Retina (tissue), 1 donor: ENCODE measurements around the gene ZBTB4.

Source experiments
- DNase-seq: peaks from one replicate; pipeline ENCODE4 v3.0.0-alpha.2; 2016

The ZBTB4 gene

DNA sequence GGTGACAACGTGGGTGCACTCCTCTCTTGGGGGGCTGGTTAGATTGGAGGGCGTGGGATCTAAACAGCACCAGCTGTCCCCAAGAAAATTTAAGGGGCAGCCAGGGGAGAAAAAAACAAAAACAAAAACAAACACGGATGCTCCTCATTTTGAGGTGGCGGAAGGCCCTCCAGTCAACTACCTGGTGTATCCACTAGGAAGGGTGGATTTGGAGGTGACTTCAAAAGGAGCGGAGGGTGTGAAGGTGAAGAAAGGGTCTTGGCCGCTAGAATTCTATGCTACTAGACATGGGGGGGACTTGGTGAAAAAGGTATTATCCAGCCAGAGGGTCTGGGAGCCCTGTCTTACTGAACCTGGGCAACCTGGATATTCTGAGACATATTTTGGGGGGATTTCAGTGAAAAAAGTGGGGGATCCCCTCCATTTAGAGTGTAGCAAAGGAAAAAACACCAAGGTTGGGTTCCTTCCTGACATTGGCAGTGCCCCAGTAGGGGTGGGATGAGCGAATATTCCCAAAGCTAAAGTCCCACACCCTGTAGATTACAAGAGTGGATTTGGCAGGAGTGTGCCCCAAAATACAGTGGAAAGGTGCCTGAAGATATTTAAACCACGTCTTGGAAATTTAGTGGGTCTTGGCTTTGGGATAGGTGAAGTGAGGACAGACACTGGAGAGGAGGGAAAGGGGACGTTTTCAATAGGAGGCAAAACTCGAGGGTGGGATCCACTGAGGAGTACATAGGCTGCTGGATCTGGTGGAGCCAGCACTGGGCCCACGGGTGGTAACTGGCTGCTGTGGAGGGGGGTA is 40.6 kb downstream of the ZBTB4 start:
- no peak for DNase-seq

DNA sequence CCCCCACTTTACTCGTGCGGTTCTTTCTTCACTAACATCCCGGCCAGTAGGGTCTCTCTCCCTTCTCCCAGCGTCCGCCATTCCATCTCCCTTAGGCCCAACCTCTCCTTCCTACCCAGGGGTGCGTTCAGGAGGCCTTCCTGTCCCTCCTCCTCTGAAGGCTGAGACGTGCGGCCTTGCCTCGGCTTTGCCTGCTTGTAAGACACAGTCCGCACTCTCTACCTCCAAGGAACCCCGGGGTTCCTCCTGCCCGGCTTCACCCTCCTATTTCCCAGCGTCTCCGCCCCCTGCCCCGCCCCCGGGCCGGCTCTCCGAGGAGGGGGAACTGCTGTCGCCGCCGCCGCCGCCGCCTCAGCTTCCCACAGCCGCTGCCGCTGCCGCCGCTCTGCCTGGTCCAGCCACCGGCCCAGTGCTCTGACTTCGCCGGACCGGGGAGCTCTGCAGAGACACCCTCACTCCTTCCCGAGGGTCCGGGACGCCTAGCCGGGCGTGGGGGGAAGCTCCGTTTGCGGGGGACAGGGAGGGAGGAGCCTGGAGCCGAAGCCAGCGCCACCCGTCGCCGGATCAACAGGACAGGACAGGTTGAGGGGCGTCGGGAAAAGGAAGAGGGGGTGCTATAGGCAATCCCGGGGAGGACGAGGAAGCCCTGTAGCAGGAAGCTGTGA is 41.3 kb downstream of the ZBTB4 start:
- peak; percentile 78 for DNase-seq

DNA sequence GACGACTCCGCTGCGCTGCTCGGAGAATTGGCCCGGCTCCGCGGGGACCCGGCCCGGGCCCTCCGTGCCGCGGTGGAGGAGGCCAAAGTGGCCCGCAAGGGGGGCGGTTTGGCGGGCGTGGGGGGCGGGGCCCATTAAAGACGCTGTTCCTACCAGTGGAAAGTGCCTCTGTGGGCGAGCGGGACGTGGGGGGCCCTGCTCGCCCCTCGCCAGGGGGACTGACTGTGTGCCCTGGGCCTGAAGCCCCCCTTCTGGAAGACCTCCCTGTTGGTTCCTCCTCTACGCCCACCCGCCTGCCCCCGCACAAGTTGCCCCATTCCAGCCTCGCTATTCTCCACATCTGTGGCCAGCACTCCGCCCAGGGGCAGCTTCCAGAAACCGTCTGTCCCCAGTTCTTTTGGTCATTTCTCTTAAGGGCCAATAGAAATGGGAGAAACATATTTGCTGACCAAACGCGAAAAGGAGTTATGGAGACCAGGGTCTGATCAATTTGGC is 42.0 kb downstream of the ZBTB4 start:
- peak; percentile 32 for DNase-seq

DNA sequence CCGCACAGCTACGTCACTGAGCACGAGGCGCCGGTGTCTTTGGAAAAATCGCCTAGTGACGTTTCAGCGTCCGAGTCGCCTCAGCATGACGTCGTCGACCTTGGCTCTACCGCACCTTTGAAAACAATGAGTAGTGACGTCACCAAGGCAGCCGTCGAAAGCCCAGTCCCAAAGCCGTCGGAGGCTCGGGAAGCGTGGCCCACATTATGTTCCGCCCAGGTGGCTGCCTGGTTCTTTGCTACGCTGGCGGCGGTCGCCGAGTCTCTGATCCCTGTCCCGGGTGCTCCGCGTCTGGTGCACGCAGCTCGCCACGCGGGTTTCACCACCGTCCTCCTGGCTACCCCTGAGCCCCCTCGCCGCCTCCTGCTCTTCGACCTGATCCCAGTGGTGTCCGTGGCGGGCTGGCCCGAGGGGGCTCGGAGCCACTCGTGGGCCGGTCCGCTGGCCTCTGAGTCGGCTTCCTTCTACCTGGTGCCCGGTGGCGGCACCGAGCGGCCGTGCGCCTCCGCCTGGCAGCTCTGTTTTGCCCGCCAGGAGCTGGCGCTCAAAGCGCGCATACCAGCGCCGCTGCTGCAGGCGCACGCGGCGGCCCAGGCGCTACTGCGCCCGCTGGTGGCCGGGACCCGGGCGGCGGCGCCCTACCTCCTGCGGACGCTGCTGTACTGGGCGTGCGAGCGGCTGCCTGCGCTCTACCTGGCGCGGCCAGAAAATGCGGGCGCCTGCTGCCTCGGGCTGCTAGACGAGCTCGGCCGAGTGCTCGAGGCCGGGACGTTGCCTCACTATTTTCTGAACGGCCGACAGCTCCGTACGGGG is 42.7 kb downstream of the ZBTB4 start:
- peak; percentile 91 for DNase-seq

DNA sequence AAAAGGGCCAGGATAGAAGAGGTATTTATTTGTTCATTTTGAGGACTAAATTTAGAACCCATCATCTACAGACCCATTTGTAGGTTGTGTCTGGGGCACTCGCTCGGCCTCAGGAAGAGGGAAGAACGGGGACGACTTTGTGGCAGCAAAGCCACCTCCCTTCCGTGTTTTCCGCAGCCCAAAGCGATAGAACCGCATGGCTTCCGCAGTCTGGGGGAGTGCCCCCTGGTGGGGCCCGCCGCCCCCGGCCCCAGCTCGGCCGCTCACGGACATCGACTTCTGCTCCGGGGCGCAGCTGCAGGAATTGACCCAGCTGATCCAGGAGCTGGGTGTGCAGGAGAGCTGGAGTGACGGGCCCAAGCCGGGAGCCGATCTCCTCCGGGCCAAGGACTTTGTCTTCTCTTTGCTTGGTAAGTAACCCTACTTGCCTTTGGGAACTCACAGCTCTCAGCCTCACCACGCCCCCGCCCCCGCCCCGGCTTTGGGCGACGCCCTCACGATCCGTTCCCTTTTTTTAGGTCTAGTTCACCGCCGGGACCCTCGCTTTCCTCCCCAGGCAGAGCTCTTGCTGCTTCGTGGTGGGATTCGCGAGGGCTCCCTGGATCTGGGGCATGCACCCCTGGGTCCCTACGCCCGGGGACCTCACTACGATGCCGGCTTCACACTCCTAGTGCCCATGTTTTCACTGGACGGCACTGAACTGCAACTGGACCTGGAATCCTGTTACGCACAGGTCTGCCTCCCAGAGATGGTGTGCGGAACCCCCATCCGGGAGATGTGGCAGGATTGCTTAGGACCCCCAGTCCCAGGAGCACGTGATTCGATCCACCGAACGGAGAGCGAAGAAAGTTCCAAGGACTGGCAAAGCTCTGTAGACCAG is 43.5 kb downstream of the ZBTB4 start:
- DNase-seq: peak; percentile 62

DNA sequence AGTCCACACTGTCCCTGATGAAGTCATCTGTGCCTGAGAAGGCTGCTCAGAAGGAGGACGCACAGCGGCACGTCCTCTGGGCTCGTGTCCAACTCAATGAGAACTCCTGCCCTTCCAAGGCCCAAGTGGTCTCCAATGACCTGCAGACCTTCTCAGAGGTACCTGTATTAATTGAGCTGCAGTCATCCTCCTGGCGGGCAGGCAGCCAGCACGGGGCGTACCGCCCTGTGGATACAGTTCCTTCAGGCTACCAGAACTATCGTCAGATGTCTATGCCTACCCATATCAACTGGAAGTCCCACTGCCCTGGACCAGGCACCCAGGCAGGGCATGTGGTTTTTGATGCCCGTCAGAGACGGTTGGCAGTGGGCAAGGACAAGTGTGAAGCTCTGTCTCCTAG is 47.1 kb downstream of the ZBTB4 start:
- no peak for DNase-seq

DNA sequence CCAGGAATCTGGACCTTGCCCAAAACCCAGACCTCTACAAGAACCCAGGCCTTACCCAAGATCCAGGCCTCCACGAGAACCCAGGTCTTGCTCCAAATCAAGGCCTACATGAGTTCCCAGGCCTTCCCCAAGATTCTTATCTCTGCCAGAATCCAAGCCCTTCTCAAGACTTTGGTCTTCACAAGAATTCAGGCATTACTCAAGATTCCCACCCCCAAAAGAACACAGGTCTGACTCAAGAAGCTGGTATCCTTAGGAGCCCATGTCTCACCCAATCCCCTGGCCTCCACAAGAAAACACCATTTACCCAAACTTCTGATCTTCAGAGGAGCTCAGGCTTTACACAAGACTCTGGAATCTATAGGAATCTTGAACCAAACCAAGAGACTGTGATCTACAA is 48.2 kb downstream of the ZBTB4 start:
- DNase-seq: no peak

DNA sequence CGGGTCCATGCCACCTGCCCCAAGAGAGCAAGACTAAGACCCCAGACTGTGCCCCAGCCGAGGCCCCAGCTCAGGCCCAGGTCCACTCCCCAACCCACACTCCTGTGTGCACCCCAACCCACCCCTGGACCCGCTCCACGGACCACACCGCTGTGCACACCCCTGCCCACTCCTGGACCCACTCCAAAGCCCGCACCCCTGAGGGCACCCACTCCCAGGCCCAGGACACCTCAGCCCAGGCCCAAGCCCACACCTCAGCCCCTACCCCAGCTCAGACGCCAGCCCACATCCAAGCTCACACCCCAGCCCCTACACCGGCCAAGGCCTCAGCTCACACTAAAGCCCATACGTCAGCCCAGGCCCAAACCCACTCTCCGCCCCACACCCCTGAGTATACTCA is 49.7 kb downstream of the ZBTB4 start:
- no peak for DNase-seq

DNA sequence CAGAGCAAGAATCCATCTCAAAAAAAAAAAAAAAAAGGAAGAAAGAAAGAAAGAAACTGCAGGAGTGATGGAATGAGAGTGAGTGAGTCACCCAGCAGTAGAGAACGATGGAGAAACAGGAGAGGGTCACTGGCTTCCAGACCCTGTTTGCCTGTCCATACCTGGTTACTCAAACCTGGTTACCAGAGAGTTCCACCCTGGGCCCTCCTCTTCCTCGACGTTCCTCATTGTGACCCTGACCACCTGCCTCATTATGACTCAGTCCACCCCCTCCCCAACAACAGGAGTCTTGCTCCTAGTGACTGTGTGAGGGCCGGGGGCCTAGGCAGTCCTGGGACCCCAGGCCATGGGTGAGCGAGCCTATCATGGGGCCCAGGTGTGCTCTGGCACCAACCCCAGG is 50.9 kb downstream of the ZBTB4 start, which contains the start of gene SPEM3:
SPEM3 (plus strand) TSS at position 301 of the 400 bp plus-strand sequence; CDS start at position 347, 46 bp downstream.
- no peak for DNase-seq

DNA sequence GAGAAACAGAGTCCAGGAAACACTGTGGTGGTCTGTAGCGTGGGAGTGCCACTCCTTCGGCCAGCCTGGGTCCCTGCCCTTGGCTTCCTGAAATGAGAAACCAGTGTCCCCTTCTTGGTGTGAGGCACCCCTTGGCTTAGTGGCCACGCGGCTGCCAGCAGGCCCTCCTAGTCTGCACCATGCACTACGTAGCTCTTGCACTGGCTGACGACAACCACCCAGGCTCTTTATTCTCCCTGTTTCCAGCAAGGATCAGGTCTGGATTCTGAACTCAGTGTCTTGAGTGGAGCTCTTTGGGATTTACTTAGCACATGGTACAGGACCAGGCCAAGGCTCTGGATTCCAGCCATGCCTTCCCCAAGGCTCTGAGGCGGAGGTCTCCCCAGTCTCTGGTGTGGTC is 51.9 kb downstream of the ZBTB4 start:
- DNase-seq: no peak

DNA sequence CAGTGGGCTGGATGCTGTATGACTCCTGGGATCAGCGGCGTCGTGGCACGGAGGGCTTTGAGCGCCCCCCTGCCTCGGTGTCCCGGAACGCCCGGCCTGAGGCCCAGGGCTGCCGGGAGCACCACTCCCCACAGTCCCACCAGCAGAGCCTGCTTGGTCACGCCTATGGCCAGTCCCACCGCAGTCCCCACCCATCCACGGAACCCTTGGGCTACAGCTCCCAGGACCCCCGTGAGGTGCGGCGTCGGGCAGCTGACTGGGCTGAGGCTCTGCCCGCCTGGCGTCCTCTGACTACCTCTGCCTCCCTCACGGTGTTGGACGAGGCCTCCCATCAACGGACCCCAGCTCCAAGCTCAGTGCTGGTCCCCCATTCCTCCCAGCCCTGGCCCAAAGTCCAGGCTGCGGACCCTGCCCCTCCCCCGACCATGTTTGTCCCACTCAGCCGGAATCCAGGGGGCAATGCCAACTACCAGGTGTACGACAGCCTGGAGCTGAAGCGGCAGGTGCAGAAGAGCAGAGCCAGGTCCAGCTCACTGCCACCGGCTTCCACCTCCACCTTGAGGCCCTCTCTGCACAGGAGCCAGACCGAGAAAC is 52.4 kb downstream of the ZBTB4 start:
- no peak for DNase-seq

DNA sequence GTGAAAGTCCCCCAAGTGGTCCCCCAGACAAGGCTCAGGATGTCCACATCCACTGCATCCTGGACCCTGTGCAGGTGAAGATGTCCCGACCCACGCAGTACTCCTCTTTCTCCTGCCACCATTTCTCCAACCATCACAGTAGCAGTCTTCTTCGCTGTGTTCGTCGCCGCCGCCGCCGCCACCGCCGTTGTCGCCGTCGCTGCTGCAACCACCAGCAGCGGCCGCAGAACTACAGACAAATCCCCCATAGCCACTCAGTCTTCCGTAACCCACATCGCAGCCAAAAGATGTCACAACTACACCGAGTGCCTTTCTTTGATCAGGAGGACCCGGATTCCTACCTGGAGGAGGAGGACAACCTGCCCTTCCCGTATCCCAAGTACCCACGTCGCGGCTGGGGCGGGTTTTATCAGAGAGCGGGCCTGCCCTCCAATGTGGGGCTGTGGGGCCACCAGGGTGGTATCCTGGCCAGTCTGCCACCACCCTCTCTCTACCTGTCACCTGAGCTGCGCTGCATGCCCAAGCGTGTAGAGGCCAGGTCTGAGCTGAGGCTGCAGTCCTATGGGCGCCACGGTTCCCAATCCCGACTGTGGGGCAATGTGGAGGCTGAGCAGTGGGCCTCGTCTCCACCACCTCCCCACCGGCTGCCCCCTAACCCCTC is 53.1 kb downstream of the ZBTB4 start:
- DNase-seq: no peak

DNA sequence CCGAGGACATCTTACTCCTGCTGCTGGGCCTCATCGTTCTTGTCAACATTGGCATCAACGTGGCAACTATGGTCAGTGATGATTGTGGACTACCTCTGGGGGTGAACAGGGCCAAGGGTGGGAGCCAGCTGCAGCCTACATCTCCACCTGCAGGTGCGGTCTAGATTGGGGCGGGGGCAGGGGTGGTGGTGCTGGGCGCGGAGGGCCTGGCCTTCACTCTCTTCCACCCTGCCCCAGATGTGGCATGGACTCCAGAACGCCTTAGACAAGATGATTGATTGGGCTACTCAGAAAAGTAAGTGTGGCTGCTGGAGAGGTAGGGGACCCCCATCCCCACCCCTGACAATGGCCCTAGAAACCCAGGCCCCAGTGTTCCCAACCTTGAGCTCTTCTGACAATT is 53.7 kb downstream of the ZBTB4 start:
- DNase-seq: no peak

DNA sequence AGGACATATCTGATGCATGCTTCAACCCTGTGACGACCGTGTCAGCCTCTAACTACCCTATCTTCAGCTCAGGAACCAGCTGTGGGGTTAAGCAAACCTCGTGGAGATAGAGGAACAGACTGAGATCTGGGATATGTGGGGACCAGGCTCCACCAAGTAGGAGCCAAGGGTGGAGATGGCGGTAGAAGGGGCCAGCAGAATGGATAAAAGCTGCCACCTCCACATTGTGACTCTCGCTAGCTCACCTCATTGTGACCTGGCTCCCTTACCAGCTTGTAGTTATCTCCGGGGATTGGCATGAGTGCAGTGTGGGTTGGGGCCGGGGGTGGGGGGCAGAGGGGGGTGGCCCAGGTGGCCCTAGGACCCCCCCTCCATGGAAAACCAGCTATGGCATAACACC is 54.1 kb downstream of the ZBTB4 start, which contains the start of gene SPEM2:
SPEM2 (plus strand) TSS at position 301 of the 400 bp plus-strand sequence; CDS start at position 374, 73 bp downstream.
- DNase-seq: no peak

DNA sequence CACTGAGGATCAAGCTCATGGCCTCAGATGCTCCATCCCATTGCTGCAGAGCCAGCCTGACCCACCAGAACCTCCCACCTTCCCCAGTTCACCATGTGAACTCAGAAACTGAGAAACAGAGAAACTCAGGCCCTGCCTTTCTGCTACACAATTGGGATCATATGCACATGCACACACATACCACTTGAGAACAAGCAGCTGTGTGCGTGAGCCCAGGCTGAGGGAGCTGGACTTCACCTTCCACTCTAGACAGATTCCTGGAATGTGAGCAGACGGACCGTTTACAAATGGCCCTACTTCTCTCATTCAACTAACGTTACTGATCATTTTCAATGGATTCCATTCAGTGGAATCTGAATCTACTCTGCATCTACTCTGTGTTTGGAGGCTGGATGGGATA is 55.8 kb downstream of the ZBTB4 start:
- no peak for DNase-seq

DNA sequence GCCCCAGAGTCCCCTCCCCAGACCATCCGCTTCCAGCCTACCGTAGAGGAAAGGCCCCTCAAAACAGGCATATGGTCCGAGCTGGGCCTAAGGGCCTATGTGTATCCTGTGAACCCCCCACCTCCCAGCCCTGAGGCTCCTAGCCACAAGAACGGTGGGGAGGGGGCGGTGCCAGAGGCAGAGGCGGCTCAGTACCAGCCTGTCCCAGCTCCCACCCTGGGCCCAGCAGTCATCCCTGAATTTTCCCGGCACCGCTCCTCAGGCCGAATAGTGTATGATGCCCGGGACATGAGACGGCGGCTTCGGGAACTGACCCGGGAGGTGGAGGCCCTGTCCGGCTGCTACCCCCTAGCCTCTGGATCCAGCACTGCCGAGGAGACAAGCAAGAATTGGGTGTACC is 58.2 kb downstream of the ZBTB4 start:
- DNase-seq: no peak

DNA sequence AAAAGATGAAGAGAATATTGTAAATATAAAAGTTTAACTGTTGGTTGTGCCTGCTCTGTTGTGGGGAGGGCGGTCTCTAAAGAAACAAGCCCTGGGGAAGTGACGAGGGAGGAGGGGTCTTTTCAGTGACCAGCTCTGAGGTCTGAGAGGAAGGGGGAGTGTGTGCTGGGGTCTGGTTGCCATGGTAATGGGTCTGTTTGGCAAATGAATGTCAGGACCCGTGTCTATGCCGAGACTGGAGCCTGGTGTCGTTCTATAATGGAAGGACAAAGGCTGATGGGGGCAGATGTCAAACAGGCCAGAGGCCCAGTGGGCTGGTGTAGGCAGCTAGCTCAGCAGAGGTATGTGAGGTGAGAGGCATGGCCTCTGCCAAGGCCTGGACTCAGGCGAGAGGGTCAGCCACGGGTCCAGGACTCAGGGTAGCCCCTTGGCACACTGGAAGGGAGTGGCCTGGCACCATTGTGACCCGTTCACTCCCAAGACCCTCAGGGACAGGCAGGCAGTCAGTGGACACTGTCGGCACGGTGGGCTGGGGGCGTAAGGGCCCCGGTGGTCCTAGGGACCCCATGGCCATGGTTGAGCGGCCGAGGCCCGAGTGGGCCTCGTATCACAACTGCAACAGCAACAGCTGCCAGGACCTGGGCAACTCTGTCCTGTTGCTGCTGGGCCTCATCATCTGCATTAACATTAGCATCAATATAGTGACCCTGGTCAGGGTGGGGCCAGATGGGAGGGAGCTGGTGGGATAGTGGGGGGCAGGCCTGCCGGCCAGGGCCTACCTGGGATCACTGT is 59.4 kb downstream of the ZBTB4 start, which contains the start of gene SPEM1:
SPEM1 (plus strand) TSS at position 506 of the 792 bp plus-strand sequence; CDS start at position 567, 61 bp downstream.
- peak; percentile 53 for DNase-seq

DNA sequence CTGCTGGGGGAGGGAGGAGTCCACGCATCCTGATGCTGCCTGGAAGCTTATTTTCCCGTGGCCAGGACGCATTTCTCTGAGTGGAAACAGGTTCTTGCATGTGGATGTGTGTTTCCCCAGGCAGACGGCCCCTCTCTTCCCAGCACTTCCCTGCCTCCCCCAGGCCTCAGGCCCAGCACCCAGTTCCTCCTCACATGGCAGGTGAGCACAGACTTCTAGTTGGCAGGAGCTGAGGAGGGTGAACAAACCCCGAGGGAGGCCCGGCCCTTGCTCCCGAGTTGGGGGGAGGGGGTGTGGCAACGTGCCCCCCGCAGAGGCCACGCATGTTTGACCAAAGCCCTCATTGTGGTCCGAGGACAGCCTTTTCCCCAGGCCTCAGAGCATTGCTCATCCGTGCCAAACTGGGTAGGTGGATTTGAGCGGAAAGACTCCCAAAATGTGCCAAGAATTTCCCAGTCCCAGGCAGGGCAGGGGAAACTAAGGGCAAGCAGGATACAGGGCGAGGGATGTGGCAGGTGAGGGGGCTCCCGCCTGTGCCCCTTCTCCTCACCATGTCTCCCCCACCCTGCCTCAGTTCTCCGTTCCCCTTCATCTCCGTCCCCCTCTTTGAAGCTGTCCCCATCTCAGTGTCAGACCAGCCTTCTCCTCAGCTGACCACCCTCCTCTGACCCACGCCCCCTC is 60.8 kb downstream of the ZBTB4 start:
- no peak for DNase-seq

DNA sequence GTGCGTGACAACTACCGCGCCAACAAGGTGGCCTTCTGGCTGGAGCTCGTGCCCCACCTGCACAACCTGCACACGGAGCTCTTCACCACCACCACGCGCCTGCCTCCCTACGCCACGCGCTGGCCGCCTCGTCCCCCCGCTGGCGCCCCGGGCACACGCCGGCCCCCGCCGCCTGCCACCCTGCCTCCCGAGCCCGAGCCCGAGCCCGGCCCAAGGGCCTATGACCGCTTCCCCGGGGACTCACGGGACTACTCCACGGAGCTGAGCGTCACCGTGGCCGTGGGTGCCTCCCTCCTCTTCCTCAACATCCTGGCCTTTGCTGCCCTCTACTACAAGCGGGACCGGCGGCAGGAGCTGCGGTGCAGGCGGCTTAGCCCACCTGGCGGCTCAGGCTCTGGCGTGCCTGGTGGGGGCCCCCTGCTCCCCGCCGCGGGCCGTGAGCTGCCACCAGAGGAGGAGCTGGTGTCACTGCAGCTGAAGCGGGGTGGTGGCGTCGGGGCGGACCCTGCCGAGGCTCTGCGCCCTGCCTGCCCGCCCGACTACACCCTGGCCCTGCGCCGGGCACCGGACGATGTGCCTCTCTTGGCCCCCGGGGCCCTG is 62.3 kb downstream of the ZBTB4 start:
- no peak for DNase-seq
